NCI-H128 (cell line): ENCODE measurements around the gene CAMSAP1.

Source experiments
- DNase-seq: peaks from one replicate; lab custom pipeline; 2025; ENCODE audit not compliant: unreplicated experiment; lab: John Stamatoyannopoulos, UW

The CAMSAP1 gene

DNA sequence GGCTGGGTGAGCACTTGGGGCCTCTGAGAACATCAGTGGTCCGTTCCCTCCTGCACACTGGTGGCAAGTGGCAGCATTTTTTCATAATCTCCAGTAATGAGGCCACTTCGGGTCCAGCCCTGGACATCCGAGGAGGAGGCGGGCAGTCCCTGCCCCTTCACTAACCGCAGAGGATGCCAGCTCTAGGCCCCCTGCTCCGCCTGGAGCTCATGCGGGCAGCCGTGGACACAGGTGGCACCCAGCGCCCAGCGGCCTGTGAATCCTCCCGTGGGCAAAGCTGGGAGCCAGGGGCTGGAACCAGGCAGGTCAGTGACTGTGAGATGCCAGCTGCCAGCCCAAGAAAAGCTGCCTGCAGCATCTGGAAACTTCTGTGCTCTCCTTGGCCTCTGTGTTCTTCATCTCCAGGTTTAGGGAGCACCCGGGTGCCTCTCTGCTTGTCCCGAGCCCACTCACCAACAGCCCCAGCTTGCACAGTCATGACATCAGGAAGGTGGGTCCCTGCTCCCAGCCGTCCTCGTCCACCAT is 112.9 kb downstream of the CAMSAP1 start:
- DNase-seq: no peak

DNA sequence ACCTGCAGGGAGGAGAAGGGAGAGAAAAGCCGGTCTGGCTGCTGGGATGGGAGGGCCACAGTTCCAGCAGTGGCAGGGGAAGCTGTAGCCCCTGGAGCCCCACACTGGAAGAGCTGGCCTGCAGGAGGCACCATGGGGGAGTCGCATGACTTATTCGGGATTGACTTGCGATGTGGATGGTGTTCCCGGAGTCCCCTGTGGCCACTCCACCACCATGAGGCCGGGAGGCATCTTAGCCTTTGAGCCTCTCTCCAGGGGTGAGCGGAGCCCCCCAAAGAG is 113.3 kb downstream of the CAMSAP1 start:
- DNase-seq: no peak

DNA sequence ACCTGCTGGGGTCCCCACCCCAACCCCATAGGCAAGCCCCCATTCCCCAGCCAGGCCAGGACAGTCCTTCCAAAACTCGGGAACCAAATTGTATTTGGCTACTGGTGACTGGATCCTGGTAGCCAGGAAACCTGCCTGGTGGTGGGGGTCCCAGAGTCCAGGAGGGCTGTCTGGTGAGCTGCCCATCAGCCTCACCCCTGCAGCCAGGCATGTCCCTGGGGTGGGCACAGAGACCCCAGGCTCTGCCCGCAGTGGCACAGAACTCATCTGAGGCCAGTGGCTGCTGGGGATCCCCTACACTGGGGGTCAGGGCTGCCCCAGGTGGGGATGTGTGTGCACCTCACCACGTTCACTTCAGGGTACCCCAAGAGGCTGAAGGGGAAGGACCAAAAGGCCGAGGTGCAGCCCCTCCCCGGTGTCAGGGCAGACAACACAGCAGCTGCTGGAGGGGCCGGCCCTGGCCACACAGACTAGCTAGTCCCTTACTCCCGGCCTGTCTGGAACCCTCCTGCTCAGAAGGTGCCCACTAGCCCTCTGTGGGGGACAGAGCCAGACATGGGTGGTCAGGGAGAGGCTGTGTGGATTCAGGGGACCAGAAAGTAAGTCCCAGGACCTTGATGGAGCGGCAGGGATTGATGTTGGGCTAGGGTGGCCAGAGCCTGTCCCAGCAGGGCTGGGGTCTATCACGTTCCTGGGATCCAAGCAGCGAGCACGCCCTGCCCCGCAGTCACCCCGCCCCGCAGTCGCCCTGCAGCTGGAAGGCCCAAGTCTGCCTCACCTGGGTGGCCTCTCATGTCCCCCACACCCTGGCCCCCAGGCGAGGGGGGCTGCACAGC is 113.9 kb downstream of the CAMSAP1 start:
- no peak for DNase-seq

DNA sequence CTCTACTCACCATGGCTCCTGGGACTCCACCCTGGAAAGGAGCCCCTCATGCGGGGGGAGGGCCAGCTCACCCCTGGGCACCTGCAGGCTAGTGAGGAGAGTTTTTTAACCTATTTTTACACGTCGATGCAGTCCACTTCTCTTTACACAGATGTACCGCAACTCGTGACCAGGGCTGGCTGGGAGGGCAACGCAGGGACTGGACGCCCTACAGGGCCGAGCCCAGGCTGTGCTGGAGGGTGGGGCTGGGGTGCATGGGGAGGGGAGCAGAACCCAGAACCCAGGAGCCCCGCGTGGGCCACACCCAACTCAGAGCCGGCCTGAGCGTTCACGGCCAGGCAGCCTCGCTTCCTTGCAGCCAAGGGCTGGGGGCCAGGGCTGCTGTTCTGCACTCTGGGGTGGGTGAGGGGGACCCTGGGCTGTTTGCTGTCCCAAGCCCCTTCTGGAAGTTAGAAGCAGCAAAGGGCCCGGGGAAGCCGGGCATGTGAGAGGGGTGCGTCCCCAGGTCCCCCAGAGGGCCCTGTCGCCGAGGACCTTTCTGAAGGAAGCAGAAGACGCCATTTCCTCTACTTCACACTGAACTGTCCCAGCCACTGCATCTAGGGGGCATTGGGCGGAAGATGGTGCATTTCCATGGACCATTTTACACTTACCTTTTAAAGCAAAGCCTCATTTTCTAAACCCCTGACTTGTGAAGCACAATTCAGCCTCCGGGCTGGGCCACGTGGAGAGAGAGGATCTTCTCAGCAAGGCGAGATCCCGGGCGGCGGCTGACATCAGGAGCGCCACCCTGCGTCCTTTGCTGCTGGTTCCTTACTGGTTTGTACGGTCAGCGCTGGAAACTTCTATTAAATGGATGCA is 114.8 kb downstream of the CAMSAP1 start:
- no peak for DNase-seq

DNA sequence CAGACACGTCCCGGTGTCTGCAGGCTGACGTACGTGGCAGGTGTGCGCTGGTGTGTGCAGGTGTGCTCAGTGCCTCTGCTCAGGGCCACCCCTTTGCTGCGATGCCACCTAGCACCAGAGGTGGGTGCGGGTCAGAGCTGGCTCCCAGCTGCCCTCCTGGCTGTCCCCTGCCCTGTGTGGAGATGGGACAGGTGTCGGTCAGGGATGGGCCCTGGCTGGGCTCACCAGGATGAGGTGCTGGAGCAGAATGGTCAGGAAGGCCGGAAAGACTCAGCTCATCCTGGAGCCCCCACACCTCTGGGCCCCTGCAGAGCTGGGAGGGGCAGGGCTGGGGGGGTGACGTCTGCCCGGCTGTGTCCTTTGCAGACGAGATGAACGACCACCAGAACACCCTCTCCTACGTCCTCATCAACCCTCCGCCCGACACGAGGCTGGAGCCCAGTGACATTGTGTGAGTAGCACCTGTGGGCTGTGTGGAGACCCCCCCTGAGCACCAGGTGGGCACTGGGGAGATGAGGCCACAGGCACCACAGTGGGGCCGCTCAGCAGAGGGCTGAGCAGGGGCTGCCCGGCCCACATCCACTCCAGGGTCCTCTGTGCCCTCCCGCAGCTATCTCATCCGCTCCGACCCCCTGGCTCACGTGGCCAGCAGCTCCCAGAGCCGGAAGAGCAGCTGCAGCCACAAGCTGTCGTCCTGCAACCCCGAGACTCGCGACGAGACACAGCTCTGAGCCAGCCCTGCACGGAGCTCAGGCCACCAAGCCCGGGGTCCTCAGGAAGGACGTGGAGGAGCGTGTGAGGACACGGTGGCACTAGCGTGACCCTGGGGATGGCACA is 115.7 kb downstream of the CAMSAP1 start:
- DNase-seq: no peak

- DNase-seq: no peak
These were observed 116.5 kb downstream of the CAMSAP1 start for GRCh38 chr9:135790850-135791249.

DNA sequence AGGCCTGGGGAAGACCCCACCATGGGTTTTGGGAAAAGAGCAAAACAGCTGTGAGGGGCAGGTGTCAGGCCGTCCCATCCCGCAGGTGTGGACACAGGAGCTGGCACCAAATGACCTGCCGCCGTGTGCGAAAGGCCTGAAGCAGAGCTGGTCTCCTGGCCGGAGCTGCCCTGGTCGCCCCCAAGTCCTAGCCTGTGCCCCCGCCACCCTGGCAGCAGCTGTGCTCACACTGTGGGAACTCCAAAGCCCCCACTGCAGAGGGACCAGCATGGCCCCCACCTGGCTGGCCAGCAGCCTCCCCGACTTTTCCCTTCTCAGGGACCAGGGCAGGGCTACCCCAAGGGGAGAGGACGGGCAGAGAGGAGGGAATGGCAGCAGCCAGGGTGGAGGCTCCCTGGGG is 117.0 kb downstream of the CAMSAP1 start:
- DNase-seq: no peak

DNA sequence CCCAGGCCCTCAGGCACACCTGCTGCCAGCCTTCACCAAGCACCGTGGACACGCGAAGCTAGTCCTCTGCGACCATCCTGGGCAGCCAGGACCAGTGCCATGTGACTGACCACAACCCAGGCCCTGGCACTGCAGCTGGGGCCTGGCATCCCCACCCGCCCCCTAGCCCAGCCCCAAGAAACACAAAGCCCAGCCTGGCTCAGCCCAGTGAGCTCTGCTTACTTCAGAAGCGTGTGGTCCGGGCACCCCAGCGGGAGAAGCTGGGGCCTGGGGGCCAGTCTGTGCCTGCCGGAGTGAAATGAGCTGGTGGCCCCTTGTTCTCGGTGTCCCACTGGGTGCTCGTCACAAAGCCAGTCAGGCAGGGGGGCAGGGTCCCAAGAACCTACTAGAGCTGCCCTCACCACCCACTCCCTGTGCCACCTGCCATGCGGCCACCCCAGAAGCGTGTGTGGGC is 117.5 kb downstream of the CAMSAP1 start:
- no peak for DNase-seq

- no peak for DNase-seq
These were observed 118.6 kb downstream of the CAMSAP1 start for GRCh38 chr9:135788576-135789300.

GRCh38 chr9:135787776-135788575 is 119.4 kb downstream of the CAMSAP1 start:
- no peak for DNase-seq

DNA sequence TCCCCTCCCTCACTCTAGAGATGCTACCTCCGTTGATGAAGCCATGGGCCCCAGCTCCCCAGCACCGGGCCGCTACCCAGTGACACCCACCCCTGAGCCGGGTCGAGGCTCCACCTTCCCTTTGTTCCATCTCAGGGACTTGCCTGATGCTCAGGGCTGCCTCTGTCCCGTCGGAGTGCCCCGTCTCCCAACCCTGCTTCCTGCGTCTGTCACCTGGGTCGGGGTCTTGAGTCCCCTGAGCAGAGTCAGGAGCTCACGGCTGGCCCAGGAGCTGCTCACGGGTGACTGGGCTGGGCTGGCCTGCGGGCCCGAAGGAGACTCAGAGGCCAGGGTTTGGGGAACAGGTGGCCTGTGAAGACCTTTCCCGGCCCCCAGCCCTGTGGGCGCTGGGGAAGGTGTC is 120.0 kb downstream of the CAMSAP1 start:
- no peak for DNase-seq

GRCh38 chr9:135786146-135786690 is 121.1 kb downstream of the CAMSAP1 start:
- DNase-seq: no peak

DNA sequence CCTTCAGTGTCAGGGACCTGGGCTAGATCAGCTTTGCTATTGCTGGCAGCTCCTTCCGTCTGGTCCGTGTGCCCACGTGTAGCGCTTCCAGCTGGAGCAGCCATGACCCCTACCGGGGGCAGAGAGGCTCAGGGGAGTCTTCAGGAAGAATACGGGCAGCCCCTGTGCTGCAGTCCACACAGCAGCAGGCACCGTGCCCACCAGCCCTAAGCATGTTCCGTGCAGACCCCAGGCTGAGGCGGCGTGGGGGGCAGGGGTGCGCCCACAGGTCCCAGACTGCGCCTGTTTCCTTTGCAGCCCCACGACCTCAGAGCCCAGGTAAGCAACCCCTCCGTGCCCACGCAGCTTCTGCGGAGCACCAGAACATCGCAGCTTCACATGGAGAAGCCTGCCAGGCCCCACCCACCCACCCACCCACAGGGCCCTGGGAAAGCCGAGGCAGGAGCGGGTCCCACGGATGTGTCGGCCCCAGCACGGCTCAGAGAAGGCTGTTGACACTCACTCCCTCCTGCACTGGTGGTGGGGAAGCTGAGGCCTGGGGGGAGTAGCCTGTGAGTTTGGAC is 122.3 kb downstream of the CAMSAP1 start:
- DNase-seq: no peak

DNA sequence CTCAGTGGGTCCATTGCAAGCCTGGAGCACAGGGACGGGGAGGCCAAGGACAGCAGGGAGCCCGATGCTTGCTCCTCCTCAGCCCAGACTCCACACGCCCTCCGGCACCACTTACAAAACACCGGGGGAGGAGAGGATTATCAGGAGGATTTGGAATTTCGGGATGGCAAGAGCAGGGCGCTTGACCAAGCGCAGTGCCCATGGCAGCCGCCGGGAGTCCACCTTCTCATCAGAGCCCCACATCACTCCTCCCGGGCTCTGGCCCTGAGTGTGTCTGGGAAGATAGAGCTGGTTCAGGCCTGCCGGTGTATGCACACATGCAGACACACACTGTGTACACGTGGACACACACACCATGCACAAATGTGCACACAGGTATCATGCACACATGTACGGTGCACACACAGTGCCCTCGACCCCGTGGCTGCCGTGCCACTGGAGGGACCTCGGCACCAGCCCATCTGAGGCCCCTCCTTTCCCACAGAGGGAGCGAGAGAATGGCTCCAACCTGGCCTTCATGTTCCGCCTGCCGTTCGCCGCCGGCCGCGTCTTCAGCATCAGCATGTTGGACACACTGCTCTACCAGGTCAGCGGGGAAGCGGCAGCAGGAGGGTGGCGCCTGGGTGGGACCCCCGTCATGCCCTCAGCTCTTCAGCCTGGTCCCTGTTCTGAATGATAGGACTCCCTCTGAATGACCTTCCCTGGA is 123.7 kb downstream of the CAMSAP1 start:
- DNase-seq: no peak

GRCh38 chr9:135782946-135783345 is 124.4 kb downstream of the CAMSAP1 start:
- DNase-seq: no peak

- no peak for DNase-seq
These were observed 126.7 kb downstream of the CAMSAP1 start for GRCh38 chr9:135780626-135781025.

GRCh38 chr9:135780086-135780485 is 127.3 kb downstream of the CAMSAP1 start:
- DNase-seq: no peak

- DNase-seq: no peak
These were observed 127.8 kb downstream of the CAMSAP1 start for GRCh38 chr9:135779571-135779970.
